ENCODE measurements around the gene NFATC2. TPM values are rescaled to one million over a fixed set of nuclear protein-coding genes. Genes with fewer than 3 reads are reported as not detected.

NFATC2 gene
- total and polyA plus RNA-seq, 2 of the 8 experiments (the other 6 are each of a cell fraction or from before 2014, with no cell fraction given), result 0.27 to 0.91 TPM

DNA sequence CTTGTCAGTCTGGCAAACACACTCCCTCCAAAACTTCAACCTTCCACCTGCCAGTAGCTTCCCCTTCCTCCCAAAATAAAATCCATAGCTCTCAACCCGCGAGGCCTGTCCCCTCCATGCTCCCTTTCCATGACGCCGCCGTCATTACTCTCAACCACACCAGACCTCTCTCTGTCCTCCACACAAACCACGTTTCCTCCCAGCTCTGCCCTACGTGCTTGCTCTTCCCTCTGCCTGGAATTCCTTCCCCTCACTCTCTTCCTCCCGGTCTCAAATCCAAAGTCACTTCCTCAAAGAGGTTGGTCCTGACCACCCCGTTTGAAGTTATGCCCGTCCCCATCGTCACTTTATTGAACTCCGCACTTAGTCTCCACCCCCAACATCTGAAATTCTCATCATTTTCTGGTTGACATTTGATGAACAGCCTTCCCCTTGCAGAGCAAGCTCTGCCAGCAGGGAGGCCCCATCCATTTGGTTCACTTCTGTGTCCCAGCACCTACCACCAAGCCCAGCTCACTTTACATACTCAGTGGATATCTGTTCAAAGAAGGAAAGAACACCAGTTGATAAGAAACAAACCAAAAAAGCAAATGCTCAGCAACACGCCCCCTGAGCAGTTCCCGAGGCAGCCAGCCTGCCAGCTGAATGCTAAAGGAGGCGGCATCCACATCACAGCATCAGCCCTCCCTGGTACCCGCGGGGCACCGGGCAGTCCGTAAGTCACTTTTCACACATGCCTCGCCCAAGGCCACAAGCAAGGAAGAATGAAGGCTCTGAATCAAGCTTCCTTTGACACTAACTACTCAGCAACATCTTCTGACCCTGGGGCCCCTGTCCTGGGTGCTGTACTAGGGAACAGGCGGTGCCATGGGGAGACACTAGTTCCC lies 125.0 kb downstream of the NFATC2 start (continued):
- TF ChIP-seq SUZ12 (IDR thresholded peaks at IDR 0.05; ENCODE audit: low read length) (no peak), KDM1A (IDR thresholded peaks at IDR 0.05; ENCODE audit: borderline replicate concordance, low read length) (no peak), KDM5A (IDR thresholded peaks at IDR 0.05; ENCODE audit: low read length) (no peak), SP2 (IDR thresholded peaks at IDR 0.05; ENCODE audit: low read length) (no peak), RFX5 (IDR thresholded peaks at IDR 0.05; ENCODE audit: borderline replicate concordance, low read depth, low read length) (no peak), ATF3 (IDR thresholded peaks at IDR 0.05; ENCODE audit: insufficient read depth, low read depth, low read length) (no peak)
- TF ChIP-seq, protein P1, sequence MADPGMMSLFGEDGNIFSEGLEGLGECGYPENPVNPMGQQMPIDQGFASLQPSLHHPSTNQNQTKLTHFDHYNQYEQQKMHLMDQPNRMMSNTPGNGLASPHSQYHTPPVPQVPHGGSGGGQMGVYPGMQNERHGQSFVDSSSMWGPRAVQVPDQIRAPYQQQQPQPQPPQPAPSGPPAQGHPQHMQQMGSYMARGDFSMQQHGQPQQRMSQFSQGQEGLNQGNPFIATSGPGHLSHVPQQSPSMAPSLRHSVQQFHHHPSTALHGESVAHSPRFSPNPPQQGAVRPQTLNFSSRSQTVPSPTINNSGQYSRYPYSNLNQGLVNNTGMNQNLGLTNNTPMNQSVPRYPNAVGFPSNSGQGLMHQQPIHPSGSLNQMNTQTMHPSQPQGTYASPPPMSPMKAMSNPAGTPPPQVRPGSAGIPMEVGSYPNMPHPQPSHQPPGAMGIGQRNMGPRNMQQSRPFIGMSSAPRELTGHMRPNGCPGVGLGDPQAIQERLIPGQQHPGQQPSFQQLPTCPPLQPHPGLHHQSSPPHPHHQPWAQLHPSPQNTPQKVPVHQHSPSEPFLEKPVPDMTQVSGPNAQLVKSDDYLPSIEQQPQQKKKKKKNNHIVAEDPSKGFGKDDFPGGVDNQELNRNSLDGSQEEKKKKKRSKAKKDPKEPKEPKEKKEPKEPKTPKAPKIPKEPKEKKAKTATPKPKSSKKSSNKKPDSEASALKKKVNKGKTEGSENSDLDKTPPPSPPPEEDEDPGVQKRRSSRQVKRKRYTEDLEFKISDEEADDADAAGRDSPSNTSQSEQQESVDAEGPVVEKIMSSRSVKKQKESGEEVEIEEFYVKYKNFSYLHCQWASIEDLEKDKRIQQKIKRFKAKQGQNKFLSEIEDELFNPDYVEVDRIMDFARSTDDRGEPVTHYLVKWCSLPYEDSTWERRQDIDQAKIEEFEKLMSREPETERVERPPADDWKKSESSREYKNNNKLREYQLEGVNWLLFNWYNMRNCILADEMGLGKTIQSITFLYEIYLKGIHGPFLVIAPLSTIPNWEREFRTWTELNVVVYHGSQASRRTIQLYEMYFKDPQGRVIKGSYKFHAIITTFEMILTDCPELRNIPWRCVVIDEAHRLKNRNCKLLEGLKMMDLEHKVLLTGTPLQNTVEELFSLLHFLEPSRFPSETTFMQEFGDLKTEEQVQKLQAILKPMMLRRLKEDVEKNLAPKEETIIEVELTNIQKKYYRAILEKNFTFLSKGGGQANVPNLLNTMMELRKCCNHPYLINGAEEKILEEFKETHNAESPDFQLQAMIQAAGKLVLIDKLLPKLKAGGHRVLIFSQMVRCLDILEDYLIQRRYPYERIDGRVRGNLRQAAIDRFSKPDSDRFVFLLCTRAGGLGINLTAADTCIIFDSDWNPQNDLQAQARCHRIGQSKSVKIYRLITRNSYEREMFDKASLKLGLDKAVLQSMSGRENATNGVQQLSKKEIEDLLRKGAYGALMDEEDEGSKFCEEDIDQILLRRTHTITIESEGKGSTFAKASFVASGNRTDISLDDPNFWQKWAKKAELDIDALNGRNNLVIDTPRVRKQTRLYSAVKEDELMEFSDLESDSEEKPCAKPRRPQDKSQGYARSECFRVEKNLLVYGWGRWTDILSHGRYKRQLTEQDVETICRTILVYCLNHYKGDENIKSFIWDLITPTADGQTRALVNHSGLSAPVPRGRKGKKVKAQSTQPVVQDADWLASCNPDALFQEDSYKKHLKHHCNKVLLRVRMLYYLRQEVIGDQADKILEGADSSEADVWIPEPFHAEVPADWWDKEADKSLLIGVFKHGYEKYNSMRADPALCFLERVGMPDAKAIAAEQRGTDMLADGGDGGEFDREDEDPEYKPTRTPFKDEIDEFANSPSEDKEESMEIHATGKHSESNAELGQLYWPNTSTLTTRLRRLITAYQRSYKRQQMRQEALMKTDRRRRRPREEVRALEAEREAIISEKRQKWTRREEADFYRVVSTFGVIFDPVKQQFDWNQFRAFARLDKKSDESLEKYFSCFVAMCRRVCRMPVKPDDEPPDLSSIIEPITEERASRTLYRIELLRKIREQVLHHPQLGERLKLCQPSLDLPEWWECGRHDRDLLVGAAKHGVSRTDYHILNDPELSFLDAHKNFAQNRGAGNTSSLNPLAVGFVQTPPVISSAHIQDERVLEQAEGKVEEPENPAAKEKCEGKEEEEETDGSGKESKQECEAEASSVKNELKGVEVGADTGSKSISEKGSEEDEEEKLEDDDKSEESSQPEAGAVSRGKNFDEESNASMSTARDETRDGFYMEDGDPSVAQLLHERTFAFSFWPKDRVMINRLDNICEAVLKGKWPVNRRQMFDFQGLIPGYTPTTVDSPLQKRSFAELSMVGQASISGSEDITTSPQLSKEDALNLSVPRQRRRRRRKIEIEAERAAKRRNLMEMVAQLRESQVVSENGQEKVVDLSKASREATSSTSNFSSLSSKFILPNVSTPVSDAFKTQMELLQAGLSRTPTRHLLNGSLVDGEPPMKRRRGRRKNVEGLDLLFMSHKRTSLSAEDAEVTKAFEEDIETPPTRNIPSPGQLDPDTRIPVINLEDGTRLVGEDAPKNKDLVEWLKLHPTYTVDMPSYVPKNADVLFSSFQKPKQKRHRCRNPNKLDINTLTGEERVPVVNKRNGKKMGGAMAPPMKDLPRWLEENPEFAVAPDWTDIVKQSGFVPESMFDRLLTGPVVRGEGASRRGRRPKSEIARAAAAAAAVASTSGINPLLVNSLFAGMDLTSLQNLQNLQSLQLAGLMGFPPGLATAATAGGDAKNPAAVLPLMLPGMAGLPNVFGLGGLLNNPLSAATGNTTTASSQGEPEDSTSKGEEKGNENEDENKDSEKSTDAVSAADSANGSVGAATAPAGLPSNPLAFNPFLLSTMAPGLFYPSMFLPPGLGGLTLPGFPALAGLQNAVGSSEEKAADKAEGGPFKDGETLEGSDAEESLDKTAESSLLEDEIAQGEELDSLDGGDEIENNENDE (IDR thresholded peaks at IDR 0.05; ENCODE audit: insufficient replicate concordance, low read length), result no peak
